GM20000 (cell line): ENCODE measurements around the gene ALKBH6.
"Not testable (repeated sequence)": the region's sequence is repeated elsewhere in the genome, so short reads cannot be mapped to it uniquely, and the experiment has no call there.

ENCODE experiments used
- DNase-seq: peaks from one replicate; pipeline ENCODE4 v3.0.0; 2012; ENCODE audit warnings: low spot score
- CTCF ChIP-seq: IDR thresholded peaks from 2 replicates; pipeline ENCODE4 v1.5.1; 2012; ENCODE audit warnings: mild to moderate bottlenecking, control low read depth; ENCODE audit errors: extremely low read depth, missing control alignments

ALKBH6 gene

GRCh38 chr19:36041831-36042230 lies 27.8 kb upstream of the ALKBH6 start:
- DNase-seq, result no peak
- TF ChIP-seq CTCF, result no peak

- not testable (repeated sequence) for DNase-seq
Measured at GRCh38 chr19:36041092-36041491, 27.1 kb upstream of the ALKBH6 start.

GRCh38 chr19:36040495-36040894 lies 26.5 kb upstream of the ALKBH6 start:
- no peak for DNase-seq
- TF ChIP-seq CTCF, result no peak

GRCh38 chr19:36032251-36033104 lies 18.5 kb upstream of the ALKBH6 start, which contains the start of gene CLIP3:
Gene CLIP3 (minus strand): TSS chr19:36032873. CDS start chr19:36032357, 516 bp downstream.
- peak; percentile 92 for DNase-seq
- no peak for TF ChIP-seq CTCF

GRCh38 chr19:36031308-36031707 lies 17.3 kb upstream of the ALKBH6 start:
- TF ChIP-seq CTCF, result no peak
- no peak for DNase-seq

- DNase-seq, result no peak
- no peak for TF ChIP-seq CTCF
Measured at GRCh38 chr19:36030264-36031148, 16.5 kb upstream of the ALKBH6 start.

- TF ChIP-seq CTCF, result no peak
- no peak for DNase-seq
Measured at GRCh38 chr19:36028313-36029041, 14.5 kb upstream of the ALKBH6 start.
